ENCODE results near the gene APP.

The APP gene

DNA sequence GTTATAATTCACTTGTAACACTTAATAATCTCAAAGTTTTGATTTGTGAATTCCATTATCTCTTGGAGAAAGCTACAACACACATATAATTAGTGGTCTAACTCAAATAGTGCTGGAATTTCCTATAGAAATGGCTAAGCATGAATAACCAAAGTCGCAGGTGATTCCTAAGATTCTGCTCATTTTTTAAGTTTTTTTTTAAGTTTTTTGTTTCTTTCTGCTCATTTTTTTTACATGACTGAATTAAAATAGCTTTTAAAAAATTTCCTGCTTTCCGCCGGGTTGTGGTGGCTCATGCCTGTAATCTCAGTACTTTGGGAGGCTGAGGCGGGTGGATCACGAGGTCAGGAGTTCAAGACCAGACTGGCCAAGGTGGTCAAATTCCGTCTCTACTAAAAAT is 90.4 kb downstream of the APP start:
- Histone ChIP-seq H3K27ac (replicated peaks) (no peak overlapping the region; the same call in 1 of the 2 replicates), H3K27me3 (ENCODE audit: insufficient read depth, poor library complexity, severe bottlenecking) (no peaks in the 10 kb centered on the region), H3K4me3 (replicated peaks; ENCODE audit: insufficient read depth, low read length) (no peak overlapping the region)
- TF ChIP-seq, protein P1, sequence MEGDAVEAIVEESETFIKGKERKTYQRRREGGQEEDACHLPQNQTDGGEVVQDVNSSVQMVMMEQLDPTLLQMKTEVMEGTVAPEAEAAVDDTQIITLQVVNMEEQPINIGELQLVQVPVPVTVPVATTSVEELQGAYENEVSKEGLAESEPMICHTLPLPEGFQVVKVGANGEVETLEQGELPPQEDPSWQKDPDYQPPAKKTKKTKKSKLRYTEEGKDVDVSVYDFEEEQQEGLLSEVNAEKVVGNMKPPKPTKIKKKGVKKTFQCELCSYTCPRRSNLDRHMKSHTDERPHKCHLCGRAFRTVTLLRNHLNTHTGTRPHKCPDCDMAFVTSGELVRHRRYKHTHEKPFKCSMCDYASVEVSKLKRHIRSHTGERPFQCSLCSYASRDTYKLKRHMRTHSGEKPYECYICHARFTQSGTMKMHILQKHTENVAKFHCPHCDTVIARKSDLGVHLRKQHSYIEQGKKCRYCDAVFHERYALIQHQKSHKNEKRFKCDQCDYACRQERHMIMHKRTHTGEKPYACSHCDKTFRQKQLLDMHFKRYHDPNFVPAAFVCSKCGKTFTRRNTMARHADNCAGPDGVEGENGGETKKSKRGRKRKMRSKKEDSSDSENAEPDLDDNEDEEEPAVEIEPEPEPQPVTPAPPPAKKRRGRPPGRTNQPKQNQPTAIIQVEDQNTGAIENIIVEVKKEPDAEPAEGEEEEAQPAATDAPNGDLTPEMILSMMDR (IDR thresholded peaks at IDR 0.05; ENCODE audit: insufficient read depth, low read length) = no peak
- TF ChIP-seq, protein P2, sequence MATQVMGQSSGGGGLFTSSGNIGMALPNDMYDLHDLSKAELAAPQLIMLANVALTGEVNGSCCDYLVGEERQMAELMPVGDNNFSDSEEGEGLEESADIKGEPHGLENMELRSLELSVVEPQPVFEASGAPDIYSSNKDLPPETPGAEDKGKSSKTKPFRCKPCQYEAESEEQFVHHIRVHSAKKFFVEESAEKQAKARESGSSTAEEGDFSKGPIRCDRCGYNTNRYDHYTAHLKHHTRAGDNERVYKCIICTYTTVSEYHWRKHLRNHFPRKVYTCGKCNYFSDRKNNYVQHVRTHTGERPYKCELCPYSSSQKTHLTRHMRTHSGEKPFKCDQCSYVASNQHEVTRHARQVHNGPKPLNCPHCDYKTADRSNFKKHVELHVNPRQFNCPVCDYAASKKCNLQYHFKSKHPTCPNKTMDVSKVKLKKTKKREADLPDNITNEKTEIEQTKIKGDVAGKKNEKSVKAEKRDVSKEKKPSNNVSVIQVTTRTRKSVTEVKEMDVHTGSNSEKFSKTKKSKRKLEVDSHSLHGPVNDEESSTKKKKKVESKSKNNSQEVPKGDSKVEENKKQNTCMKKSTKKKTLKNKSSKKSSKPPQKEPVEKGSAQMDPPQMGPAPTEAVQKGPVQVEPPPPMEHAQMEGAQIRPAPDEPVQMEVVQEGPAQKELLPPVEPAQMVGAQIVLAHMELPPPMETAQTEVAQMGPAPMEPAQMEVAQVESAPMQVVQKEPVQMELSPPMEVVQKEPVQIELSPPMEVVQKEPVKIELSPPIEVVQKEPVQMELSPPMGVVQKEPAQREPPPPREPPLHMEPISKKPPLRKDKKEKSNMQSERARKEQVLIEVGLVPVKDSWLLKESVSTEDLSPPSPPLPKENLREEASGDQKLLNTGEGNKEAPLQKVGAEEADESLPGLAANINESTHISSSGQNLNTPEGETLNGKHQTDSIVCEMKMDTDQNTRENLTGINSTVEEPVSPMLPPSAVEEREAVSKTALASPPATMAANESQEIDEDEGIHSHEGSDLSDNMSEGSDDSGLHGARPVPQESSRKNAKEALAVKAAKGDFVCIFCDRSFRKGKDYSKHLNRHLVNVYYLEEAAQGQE (IDR thresholded peaks at IDR 0.05; ENCODE audit: insufficient replicate concordance, low read depth) = no peak
- no peak for TF ChIP-seq POLR2AphosphoS5 (IDR thresholded peaks at IDR 0.05; ENCODE audit: low read depth)
- DNase-seq (ENCODE audit: low read depth in 1 of 2, low spot score in 1 of 2) = no peak

DNA sequence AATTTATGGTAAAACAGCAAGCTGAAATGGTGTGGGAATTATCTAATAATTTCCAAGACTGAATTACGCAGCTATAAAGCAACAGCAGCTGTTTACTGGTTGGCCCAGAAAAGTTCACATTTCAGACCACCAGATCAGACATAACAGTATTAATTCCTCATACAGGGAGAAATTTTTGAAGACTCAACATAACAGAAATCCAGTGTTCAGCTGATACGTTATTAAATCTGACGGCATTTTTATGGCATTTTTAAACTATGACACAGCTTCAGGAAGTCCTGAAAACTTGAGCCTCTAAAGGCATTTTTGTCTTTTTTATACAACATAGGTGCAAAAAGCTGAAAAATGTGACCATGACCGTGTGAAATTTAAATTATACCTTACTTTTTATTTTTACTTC is 91.2 kb downstream of the APP start:
- H3K27me3 ChIP-seq (ENCODE audit: insufficient read depth, poor library complexity, severe bottlenecking) = no peaks in the 10 kb centered on the region
- no peak overlapping the region for H3K27ac ChIP-seq (replicated peaks)
- no peak for DNase-seq (ENCODE audit: low read depth in 1 of 2, low spot score in 1 of 2)
- H3K4me3 ChIP-seq (replicated peaks; ENCODE audit: insufficient read depth, low read length) = no peak overlapping the region
- TF ChIP-seq SPI1 (IDR thresholded peaks at IDR 0.05; ENCODE audit: borderline replicate concordance, low read depth) = no peak
- TF ChIP-seq, protein P1 (IDR thresholded peaks at IDR 0.05; ENCODE audit: insufficient read depth, low read length) = no peak
- no peak for TF ChIP-seq GABPA (IDR thresholded peaks at IDR 0.05; ENCODE audit: low read depth)
- no peak for TF ChIP-seq POLR2AphosphoS5 (IDR thresholded peaks at IDR 0.05; ENCODE audit: low read depth)
- TF ChIP-seq, protein P2 (IDR thresholded peaks at IDR 0.05; ENCODE audit: insufficient replicate concordance, low read depth) = no peak

DNA sequence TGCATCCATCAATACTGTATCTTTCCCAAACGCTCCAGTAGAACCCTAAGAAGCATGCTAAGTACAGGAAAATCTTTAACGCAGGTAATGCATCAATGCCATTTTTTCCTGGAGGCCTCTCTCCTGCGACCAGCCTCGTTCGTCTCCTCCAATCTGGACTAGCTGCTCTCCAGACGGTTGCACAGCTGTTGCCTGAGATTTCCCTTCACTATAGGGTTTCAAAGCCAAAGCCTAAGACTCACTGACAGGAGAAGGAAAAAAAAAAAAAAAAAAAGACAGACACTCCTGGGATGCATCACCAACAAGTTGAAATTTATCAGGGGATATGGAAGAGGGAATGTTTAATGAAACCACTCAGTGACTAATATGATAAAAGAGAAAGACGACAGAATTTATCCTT is 93.0 kb downstream of the APP start:
- no peak overlapping the region for H3K4me3 ChIP-seq (replicated peaks; ENCODE audit: insufficient read depth, low read length)
- no peak overlapping the region for H3K27ac ChIP-seq (replicated peaks)
- DNase-seq (ENCODE audit: low read depth in 1 of 2, low spot score in 1 of 2) = no peak
- no peaks in the 10 kb centered on the region for H3K27me3 ChIP-seq (ENCODE audit: insufficient read depth, poor library complexity, severe bottlenecking)
- TF ChIP-seq GABPA (IDR thresholded peaks at IDR 0.05; ENCODE audit: low read depth) = no peak
- TF ChIP-seq POLR2AphosphoS5 (IDR thresholded peaks at IDR 0.05; ENCODE audit: low read depth) = no peak
- TF ChIP-seq, protein P2 (IDR thresholded peaks at IDR 0.05; ENCODE audit: insufficient replicate concordance, low read depth) = no peak
- TF ChIP-seq SPI1 (IDR thresholded peaks at IDR 0.05; ENCODE audit: borderline replicate concordance, low read depth) = no peak
- TF ChIP-seq, protein P1 (IDR thresholded peaks at IDR 0.05; ENCODE audit: insufficient read depth, low read length) = no peak
